GM12872 (cell line): Measurements from ENCODE around the gene NUDCD3.

Experiments
- TF ChIP-seq, protein P1 (sequence below): IDR thresholded peaks from 3 replicates; pipeline ENCODE4 v1.5.1; 2011; ENCODE audit warnings: low read depth, mild to moderate bottlenecking, low read length, moderate library complexity; ENCODE audit not compliant: insufficient read depth

Gene NUDCD3

DNA sequence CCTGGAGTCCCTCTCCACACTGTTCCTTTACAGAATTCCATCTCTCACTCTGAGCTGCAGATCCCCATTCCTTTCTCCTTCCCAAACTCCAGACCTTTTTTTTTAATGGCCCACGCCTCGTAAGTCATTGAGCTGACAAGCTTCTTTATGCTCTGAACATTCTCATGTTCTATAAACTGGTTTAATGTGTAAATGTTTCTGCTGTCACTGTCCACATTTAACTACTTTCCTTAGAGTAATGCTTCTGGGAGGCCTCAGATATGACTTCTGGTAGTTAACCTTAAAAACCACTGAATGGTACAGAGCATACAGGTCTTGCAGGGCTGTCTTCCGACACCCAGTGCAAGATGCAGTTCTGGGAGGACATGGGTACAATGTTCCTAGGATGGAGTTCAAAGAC, 94.0 kb downstream of the NUDCD3 start:
- TF ChIP-seq, protein P1, sequence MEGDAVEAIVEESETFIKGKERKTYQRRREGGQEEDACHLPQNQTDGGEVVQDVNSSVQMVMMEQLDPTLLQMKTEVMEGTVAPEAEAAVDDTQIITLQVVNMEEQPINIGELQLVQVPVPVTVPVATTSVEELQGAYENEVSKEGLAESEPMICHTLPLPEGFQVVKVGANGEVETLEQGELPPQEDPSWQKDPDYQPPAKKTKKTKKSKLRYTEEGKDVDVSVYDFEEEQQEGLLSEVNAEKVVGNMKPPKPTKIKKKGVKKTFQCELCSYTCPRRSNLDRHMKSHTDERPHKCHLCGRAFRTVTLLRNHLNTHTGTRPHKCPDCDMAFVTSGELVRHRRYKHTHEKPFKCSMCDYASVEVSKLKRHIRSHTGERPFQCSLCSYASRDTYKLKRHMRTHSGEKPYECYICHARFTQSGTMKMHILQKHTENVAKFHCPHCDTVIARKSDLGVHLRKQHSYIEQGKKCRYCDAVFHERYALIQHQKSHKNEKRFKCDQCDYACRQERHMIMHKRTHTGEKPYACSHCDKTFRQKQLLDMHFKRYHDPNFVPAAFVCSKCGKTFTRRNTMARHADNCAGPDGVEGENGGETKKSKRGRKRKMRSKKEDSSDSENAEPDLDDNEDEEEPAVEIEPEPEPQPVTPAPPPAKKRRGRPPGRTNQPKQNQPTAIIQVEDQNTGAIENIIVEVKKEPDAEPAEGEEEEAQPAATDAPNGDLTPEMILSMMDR = no peak

DNA sequence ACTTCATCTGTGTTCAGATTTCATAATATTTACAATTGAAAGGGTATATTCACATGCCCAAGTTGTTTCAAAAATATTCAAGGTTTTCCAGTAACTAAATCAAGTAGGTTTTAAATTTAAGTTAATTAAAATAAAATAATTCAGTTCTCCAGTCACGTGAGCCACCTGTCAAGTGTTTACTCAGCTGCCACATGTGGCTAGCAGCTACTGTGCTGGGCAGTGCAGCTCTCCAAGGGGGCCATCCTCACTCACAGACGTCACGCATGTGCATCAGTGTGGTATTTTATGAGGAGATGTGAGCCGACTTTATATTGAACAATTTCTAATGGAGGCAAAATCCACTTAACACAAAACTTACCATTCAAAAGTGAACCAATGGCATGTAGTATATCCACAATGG, 95.4 kb downstream of the NUDCD3 start:
- TF ChIP-seq, protein P1 = no peak

DNA sequence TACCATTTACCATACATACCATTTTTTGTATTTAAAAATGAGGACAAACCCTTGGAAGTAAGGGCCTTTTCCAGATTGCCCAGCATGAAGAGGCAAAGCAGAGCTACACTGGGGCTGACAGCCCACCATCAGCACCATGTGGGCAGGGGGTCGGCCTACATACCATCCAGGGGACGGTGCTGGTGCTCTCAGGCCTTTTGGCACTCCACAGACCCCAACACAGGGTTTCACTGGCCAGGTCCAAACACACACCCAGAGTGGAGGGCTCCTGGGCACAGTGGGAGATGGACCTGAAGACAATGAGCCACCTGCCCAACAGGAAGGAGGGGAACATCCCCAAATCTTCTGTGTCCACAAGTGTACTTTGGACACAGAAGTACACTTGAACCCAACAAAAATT, 95.8 kb downstream of the NUDCD3 start:
- TF ChIP-seq, protein P1 = no peak

DNA sequence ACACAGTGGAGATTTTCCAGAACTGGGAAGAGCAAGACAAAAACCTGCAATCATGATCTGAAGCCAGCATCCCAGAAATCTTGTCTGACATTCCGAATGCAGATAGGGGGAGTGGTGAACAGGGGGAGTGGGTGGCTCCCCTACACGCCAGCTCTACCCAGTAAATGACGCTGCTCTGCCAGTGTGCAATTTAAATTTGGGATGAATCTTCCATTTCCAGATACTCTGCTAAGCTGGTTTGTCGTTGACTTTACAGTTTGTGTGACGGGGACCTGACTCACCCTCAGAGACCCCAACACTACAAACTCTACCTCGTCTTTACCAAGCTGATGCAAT, 96.4 kb downstream of the NUDCD3 start:
- TF ChIP-seq, protein P1 = no peak

DNA sequence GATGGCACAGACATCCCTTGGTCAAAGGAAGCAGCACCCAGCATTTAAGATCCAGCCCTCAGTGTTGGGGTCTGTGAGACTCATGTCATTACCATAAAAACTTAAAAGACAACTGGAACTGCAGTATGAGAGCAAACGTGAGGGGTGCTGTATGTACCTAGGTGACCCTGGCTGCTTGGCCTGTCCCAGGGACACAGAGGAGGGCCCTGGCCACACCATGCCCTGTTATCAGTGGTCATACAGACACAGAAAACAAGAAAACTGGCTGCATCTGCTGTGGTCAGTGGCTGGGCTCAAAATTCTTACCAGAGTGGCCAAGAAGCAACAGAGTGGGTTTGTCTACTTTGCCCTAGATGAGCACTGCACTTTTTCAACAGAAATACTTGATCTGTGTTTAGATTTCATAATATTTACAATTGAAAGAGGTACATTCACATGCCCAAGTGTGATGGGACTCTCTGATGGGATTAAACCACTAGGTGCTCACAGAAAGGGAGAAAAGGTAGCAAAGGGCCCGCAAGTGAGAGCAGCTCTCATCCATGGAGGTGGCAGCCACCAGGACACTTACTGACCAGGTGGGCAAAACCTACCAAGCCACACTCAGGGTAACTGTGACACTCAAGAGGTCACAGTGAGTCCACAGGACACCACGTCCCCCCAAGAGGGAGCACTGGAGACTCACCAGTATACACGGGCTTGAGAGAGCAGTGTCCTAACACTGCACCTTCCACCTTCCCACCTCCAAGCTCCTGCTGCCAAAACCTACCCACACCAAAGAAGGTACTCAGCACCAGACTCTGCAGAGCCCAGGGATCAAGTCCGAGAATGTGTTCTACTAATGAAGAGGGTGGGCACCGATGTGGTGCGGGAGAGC, 97.0 kb downstream of the NUDCD3 start:
- TF ChIP-seq, protein P1 = no peak

DNA sequence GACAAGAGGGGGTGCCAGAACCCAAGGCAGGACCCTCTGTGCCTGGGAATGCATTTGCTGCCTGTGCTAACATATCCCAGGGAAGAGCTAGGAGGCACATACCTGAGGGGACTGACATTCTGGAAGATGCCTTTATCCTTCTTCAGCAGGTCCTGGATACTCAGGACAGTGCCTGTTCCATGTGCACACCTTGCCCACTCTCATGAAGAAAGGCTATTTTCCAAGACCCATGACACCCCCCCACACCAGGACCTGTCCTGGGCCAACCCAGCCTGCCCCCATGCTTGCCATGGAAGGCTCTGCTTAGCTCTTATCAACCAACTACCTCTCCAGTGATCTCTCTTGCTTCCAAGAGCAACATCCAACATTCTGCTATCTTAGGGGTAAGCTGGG, 97.8 kb downstream of the NUDCD3 start:
- TF ChIP-seq, protein P1 = no peak

DNA sequence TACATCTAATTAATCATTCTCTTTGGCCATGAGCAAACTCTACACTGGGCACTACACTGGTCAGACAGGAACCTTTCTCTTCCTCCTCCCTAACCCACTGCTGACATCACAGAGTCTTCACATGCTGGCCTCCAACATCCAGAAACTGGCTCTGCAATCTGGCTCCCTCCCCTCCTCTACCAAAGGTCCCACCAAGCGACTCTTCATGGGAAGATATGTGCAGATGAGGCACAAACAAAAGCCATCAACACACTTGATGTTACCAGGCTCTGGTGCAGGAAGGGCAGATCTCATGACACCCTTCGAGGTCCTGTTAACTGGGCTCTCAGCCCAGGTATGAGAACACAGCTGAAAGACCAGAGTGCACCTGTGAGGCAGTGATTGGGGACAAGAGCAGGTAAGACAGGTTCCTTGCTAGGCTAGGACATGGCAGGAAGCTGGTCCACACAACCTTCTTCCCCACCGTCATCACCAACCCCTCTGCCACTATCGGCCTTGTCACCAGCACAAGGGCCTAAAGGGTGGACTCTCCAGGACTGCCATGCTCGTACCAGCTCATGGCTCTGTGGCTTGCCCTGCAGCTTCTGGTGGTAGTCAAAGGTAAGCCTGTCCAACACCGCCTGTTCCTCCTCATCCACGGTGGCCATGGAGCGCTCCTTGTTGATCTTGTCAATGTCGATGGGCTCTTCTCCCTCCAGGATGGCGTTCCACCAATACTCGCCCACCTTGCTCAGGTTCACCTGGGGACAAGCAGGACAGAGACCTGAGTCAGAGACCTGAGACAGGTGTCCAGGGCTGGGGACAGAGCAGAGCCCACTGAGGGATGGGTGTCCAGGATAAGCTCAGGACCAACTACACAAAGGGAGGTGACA, 98.5 kb downstream of the NUDCD3 start:
- TF ChIP-seq, protein P1 = no peak
